ENCODE measurements around the gene TNNT1.

DNA sequence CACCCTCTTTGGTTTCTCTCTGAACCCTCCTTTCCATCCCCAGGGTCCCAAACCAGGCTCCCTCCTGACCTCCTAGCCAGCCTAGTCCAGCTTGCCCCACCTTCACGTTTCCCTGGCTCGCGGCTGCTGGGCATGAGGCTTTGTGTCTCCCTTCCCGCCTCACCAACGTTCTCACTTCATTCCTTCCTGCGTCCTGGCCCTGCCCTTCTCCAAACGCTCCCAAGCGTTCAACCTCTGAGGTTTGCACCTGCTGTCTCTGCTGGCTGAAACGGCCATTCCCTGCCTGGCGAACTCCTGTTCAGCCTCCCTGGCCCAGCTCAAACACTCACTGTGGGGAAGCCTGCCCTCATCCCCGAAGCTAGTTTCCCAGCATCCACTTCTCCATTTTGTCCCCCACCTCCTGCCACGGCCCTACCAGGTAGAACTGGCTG lies 61.0 kb downstream of the TNNT1 start:
- TF ChIP-seq, protein P1, sequence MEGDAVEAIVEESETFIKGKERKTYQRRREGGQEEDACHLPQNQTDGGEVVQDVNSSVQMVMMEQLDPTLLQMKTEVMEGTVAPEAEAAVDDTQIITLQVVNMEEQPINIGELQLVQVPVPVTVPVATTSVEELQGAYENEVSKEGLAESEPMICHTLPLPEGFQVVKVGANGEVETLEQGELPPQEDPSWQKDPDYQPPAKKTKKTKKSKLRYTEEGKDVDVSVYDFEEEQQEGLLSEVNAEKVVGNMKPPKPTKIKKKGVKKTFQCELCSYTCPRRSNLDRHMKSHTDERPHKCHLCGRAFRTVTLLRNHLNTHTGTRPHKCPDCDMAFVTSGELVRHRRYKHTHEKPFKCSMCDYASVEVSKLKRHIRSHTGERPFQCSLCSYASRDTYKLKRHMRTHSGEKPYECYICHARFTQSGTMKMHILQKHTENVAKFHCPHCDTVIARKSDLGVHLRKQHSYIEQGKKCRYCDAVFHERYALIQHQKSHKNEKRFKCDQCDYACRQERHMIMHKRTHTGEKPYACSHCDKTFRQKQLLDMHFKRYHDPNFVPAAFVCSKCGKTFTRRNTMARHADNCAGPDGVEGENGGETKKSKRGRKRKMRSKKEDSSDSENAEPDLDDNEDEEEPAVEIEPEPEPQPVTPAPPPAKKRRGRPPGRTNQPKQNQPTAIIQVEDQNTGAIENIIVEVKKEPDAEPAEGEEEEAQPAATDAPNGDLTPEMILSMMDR (IDR thresholded peaks at IDR 0.05) = no peak
- no peak for TF ChIP-seq POLR2AphosphoS5 (IDR thresholded peaks at IDR 0.05; ENCODE audit: low read depth, low read length)
- TF ChIP-seq, protein P2, sequence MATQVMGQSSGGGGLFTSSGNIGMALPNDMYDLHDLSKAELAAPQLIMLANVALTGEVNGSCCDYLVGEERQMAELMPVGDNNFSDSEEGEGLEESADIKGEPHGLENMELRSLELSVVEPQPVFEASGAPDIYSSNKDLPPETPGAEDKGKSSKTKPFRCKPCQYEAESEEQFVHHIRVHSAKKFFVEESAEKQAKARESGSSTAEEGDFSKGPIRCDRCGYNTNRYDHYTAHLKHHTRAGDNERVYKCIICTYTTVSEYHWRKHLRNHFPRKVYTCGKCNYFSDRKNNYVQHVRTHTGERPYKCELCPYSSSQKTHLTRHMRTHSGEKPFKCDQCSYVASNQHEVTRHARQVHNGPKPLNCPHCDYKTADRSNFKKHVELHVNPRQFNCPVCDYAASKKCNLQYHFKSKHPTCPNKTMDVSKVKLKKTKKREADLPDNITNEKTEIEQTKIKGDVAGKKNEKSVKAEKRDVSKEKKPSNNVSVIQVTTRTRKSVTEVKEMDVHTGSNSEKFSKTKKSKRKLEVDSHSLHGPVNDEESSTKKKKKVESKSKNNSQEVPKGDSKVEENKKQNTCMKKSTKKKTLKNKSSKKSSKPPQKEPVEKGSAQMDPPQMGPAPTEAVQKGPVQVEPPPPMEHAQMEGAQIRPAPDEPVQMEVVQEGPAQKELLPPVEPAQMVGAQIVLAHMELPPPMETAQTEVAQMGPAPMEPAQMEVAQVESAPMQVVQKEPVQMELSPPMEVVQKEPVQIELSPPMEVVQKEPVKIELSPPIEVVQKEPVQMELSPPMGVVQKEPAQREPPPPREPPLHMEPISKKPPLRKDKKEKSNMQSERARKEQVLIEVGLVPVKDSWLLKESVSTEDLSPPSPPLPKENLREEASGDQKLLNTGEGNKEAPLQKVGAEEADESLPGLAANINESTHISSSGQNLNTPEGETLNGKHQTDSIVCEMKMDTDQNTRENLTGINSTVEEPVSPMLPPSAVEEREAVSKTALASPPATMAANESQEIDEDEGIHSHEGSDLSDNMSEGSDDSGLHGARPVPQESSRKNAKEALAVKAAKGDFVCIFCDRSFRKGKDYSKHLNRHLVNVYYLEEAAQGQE (IDR thresholded peaks at IDR 0.05; ENCODE audit: insufficient read depth in 1 of 2, low read depth in 2 of 2, low read length in 1 of 2) = no peak
- TF ChIP-seq SIN3A (IDR thresholded peaks at IDR 0.05; ENCODE audit: borderline replicate concordance, insufficient read depth, low read depth, low read length) = no peak
- TF ChIP-seq TCF7L2 (IDR thresholded peaks at IDR 0.05; ENCODE audit: low read depth, low read length) = no peak
